Stimulated activated CD4-positive, alpha-beta T cell treated with anti-CD3 and anti-CD28 coated beads, TNF-alpha, amount 100 ng/mL, for 1 hour (primary cell): ENCODE data around the gene KRT85.
"Not testable (repeated sequence)": the region's sequence is repeated elsewhere in the genome, so short reads cannot be mapped to it uniquely, and the experiment has no call there.

Experiments used
- DNase-seq, 3 donors: peaks; one replicate each; pipeline ENCODE4 v3.0.0-alpha.2; 2020; ENCODE audit warnings: low read depth in 3 of 3, low spot score in 1 of 3

KRT85 gene

GRCh38 chr12:52350786-52351185 lies 16.5 kb downstream of the KRT85 start:
- no peak for DNase-seq

- no peak for DNase-seq
Observed at GRCh38 chr12:52350021-52350620, 17.2 kb downstream of the KRT85 start.

- DNase-seq = no peak
Observed at GRCh38 chr12:52349196-52349595, 18.1 kb downstream of the KRT85 start.

- DNase-seq = no peak
Observed at GRCh38 chr12:52347551-52348510, 19.4 kb downstream of the KRT85 start.

DNA sequence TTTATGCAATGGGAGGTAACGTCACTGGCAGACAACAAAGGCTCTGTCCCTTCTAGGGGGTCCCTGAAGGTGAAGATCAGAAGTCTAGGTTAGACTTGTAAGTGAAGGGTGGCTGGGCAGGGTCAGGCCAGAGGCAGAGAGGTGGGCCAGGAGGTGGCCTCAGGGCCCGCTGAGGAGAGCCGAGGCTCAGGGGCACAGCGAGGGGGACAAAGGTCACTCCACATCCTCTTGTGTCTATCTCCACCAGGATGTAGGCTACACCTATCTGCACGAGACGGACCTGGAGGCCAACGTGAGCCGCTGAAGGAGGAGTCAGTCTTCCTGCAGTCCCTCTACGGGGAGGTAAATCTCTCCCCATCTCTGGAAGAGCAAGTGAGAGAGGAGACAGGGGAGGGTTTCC lies 20.3 kb downstream of the KRT85 start:
- no peak for DNase-seq

DNA sequence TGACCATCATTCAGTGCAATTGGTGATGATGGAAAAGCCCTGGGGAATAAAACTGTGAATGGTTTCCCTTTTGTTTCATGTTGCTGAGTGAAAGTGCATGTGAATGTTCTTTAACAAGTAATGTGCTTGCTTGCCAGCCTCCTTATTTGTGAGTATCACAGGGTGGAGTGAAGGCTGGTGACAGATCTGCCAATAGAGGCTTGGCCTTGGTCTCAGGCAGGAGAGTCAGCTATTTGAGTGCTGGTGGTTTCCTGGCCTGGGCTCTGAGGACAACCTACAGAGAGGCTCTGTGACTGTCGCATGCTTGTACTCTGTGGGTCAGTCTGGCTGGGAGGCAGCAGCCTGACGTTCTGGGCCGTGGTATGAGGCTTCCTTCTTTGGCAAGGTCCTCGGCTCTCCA lies 20.7 kb downstream of the KRT85 start:
- DNase-seq = no peak

- DNase-seq = not testable (repeated sequence)
Observed at GRCh38 chr12:52345041-52345440, 22.2 kb downstream of the KRT85 start.

- no peak for DNase-seq
Observed at GRCh38 chr12:52344111-52344510, 23.2 kb downstream of the KRT85 start.

- no peak for DNase-seq
Observed at GRCh38 chr12:52343550-52343949, 23.7 kb downstream of the KRT85 start.

- no peak for DNase-seq
Observed at GRCh38 chr12:52342781-52343490, 24.3 kb downstream of the KRT85 start.

- no peak for DNase-seq
Observed at GRCh38 chr12:52341066-52341580, 26.2 kb downstream of the KRT85 start.

DNA sequence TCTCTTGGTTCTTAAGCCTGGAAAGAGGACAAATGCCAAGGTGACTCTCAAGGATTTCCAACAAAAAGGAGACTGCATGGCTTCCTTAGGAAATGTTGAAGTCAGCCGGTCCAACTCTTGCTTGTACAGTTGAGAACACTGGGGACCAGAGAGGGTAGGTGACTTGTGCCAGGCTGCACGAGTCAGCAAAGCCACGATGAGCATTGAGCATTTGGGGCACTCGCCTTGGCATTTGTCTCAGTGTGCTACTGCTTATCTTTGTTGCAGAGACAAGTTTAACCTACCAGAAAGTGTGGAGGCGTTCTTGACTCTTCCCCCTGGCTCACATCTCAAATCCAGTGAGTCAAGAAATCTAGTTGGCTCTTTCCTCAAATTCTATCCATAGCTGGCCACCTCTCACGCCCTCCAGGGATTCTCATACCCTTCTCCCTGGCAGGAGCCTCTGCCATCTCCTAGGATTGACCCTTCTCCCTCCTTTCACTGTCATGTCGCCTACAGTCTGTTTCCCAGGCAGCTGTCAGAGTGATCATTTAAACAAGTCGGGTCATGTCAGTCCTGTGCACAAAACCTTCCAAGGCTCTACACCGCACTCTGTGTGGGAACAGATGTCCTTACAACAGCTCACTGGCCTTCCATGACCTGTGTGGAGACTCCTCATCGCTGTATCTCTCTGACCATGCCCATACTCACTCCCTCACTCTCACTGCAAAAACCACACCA lies 28.9 kb downstream of the KRT85 start:
- no peak for DNase-seq

GRCh38 chr12:52337054-52337453 lies 30.2 kb downstream of the KRT85 start:
- DNase-seq = no peak

- no peak for DNase-seq
Observed at GRCh38 chr12:52336641-52337040, 30.6 kb downstream of the KRT85 start.

DNA sequence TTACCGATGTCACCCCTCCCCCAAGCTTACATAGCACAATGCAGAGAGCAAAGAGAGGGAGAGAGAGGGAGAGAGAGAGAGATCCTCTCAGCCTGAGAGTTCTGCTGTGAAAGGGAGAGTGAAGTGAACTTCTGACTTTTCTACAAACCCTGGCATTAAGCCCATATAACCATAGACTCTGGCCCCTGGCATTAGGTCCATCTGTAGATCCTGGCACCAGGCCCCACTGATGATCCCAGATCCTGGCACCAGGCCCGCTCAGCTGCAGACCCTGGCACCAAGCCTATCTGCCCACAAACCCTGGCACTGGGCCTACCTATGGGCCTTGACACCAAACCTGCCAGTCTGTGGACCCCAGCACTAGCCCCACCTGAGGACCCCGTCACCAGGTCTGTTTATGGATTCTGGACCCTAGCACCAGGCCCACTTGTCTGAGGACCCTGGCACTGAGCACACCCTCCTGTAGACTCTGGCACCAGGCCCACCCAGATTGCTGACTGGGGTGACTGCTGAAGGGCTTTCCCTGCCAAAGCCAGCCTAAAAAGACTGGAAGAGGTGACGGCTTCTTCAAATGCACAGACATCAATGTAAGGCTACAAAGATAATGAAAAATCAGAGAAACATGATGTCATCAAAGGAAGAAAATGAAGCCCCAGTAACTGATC lies 31.6 kb downstream of the KRT85 start:
- DNase-seq = no peak

DNA sequence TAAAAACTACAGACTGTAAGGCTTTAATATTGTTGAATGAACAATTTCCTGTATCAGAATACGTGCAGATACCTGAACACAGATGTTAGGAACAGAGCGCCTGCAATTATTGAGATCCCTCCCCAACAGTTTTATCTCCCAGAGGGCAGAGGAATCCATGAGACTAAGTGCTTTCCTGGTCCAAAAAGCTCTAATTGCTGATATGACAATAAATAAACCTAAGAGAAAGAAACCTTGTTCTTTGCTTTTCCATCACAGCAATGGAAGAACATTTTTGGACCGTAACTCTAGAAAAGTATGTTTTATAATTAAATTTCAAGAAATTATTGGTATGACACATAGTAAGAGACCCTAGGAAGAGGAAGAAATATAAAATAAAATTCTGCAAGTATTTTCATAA lies 33.1 kb downstream of the KRT85 start:
- no peak for DNase-seq

DNA sequence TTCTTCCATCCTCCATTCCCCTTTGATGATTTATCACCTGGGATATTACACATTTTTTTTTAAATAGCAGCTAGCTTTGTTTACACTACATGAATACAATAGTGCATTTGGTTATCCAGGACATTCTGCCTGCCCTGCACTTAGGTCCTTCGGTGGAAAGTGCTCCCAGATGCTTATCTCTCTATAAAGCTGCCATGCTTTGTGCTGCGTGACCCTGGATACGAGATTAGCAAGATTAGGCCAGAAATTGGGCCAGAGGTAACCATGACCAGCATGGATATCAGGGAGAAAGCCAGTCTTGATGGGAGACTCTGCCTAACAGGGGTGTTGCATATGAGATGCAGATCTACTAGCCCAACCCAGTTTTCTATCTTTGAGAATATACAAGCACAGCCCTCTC lies 34.0 kb downstream of the KRT85 start:
- no peak for DNase-seq

GRCh38 chr12:52332381-52332780 lies 34.9 kb downstream of the KRT85 start:
- no peak for DNase-seq

- no peak for DNase-seq
Observed at GRCh38 chr12:52331833-52332232, 35.4 kb downstream of the KRT85 start.

DNA sequence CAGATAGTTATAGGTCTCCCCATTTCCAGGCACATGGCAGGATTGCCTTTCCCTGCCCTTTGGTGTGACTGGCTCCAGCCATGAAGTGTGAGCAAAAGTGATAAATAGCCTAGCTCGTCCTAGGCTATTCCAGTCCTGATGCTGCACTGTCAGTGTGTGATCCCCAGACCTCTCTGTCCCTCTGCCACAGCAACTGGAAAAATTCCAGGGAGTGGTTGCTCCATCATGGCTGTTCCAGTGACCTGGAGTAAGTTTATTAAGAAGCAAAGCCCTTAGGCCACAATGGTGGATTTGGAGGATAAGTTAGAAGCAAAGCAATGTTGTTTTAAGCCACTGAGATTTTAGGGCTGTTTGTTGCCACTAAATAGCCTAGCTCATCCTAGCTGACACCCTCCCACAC lies 36.2 kb downstream of the KRT85 start:
- DNase-seq = no peak
